ENCODE results near the gene TMEM82. TPM values are rescaled to one million over a fixed set of nuclear protein-coding genes. Genes with fewer than 3 reads are reported as not detected.

Gene TMEM82
- polyA plus RNA-seq, 6 donors from 2014 or later = not detected

Other genes starting within 250 kb of the TMEM82 start
- 10 to 100 TPM in 5 of 6 donors, 1 to 10 TPM in 1; 4.8 to 17.7 (median 14.7) TPM for gene CASP9, start 218.3 kb upstream of the TMEM82 start, polyA plus RNA-seq (ENCODE audit: low read depth in 6 of 6)
- gene DNAJC16, start 215.7 kb upstream of the TMEM82 start, polyA plus RNA-seq (ENCODE audit: low read depth in 6 of 6) = 10 to 100 TPM in 4 of 6 donors, 1 to 10 TPM in 2; 8.5 to 15.4 (median 14.4) TPM
- gene AGMAT, start 157.4 kb upstream of the TMEM82 start, polyA plus RNA-seq (ENCODE audit: low read depth in 6 of 6) = 1 to 10 TPM; 2.4 to 7.4 (median 3.8) TPM
- 1 to 10 TPM; 2.5 to 7.1 (median 5.7) TPM for gene DDI2, start 125.0 kb upstream of the TMEM82 start, polyA plus RNA-seq (ENCODE audit: low read depth in 6 of 6)
- gene PLEKHM2, start 58.2 kb upstream of the TMEM82 start, polyA plus RNA-seq (ENCODE audit: low read depth in 6 of 6) = 10 to 100 TPM in 3 of 6 donors, 1 to 10 TPM in 3; 1.9 to 13.7 (median 8.9) TPM
- 1 to 10 TPM in 1 of 6 donors, under 1 TPM in 1, not detected in 4; 0.73 to 1.3 TPM for gene SLC25A34, start 6.2 kb upstream of the TMEM82 start, polyA plus RNA-seq (ENCODE audit: low read depth in 6 of 6)
- not detected for gene FBLIM1, start 16.3 kb downstream of the TMEM82 start, polyA plus RNA-seq (ENCODE audit: low read depth in 6 of 6)
- 1 to 10 TPM in 3 of 6 donors, under 1 TPM in 3; 0.11 to 1.3 (median 0.94) TPM for gene UQCRHL, start 65.2 kb downstream of the TMEM82 start, polyA plus RNA-seq (ENCODE audit: low read depth in 6 of 6)
- gene SPEN, start 105.2 kb downstream of the TMEM82 start, polyA plus RNA-seq (ENCODE audit: low read depth in 6 of 6) = 10 to 100 TPM in 4 of 6 donors, 1 to 10 TPM in 1, under 1 TPM in 1; 0.96 to 63.0 (median 11.5) TPM
- gene ZBTB17, start 233.6 kb downstream of the TMEM82 start, polyA plus RNA-seq (ENCODE audit: low read depth in 6 of 6) = 10 to 100 TPM in 3 of 6 donors, 1 to 10 TPM in 3; 3.6 to 34.9 (median 10.0) TPM